CD4-positive, alpha-beta memory T cell (primary cell): ENCODE data around the gene CHEK2. TPM values are rescaled to one million over a fixed set of nuclear protein-coding genes. Genes with fewer than 3 reads are reported as not detected.
"Not testable (repeated sequence)": the region's sequence is repeated elsewhere in the genome, so short reads cannot be mapped to it uniquely, and the experiment has no call there.

Experiments
- CTCF ChIA-PET: fragments of 350-600 bp; sonication (Branson Sonifier 250); formaldehyde crosslinking; loops from one replicate; lab custom pipeline; 2021; ENCODE audit warnings: inconsistent platforms; ENCODE audit not compliant: partially characterized antibody; lab: Charles Lee
- POLR2A ChIA-PET: fragments of 350-600 bp; sonication (Branson Sonifier 250); formaldehyde crosslinking; loops from one replicate; lab custom pipeline; 2021; ENCODE audit not compliant: partially characterized antibody; lab: Charles Lee
- DNase-seq, 5 donors: peaks; one replicate each; pipeline versions ENCODE4 v3.0.0 to v3.0.0-alpha.2; 2020 to 2022; ENCODE audit warnings: mixed read lengths in 1 of 5
- H3K27ac ChIP-seq: one replicate; pipeline ENCODE4 v1.7.0; 2013; ENCODE audit warnings: low read depth, low read length
- H3K27me3 ChIP-seq: 2 replicates; pipeline ENCODE4 v1.7.0; 2013; ENCODE audit warnings: mild to moderate bottlenecking, low read length, moderate library complexity; ENCODE audit not compliant: insufficient read depth
- H3K36me3 ChIP-seq: 2 replicates; pipeline ENCODE4 v1.7.0; 2013; ENCODE audit warnings: mild to moderate bottlenecking, low read length, moderate library complexity; ENCODE audit not compliant: insufficient read depth
- H3K4me1 ChIP-seq: 2 replicates; pipeline ENCODE4 v1.7.0; 2013; ENCODE audit warnings: mild to moderate bottlenecking, low read length, moderate library complexity; ENCODE audit not compliant: insufficient read depth
- H3K4me3 ChIP-seq, 2 donors: one replicate each; pipeline ENCODE4 v1.7.0; 2013; ENCODE audit warnings: low read length in 2 of 2, mild to moderate bottlenecking in 1 of 2
- H3K9me3 ChIP-seq, 2 donors: one replicate each; pipeline ENCODE4 v1.7.0; 2013; ENCODE audit warnings: low read length in 2 of 2, control low read depth in 1 of 2; ENCODE audit not compliant: control insufficient read depth in 1 of 2
- H3K27ac Mint-ChIP-seq, 7 donors: one replicate each; pipeline ENCODE4 v1.8.0; 2020 to 2021; ENCODE audit warnings: mixed read lengths in 7 of 7, mild to moderate bottlenecking in 6 of 7, inconsistent platforms in 3 of 7, moderate library complexity in 3 of 7
- H3K27me3 Mint-ChIP-seq, 2 donors: one replicate each; pipeline ENCODE4 v1.8.0; 2020 to 2021; ENCODE audit warnings: mixed read lengths in 2 of 2
- H3K36me3 Mint-ChIP-seq, 2 donors: one replicate each; pipeline ENCODE4 v1.8.0; 2020 to 2021; ENCODE audit warnings: mixed read lengths in 2 of 2, inconsistent platforms in 1 of 2, mild to moderate bottlenecking in 1 of 2
- H3K4me1 Mint-ChIP-seq, 4 donors: one replicate each; pipeline ENCODE4 v1.8.0; 2020 to 2021; ENCODE audit warnings: mixed read lengths in 4 of 4, mild to moderate bottlenecking in 1 of 4
- H3K4me3 Mint-ChIP-seq, 8 donors: one replicate each; pipeline ENCODE4 v1.8.0; 2020 to 2021; ENCODE audit warnings: mixed read lengths in 8 of 8, mild to moderate bottlenecking in 7 of 8, moderate library complexity in 6 of 8, inconsistent platforms in 3 of 8
- H3K9me3 Mint-ChIP-seq, 8 donors: one replicate each; pipeline ENCODE4 v1.8.0; 2020 to 2021; ENCODE audit warnings: mixed read lengths in 8 of 8, mild to moderate bottlenecking in 5 of 8, inconsistent platforms in 3 of 8, moderate library complexity in 1 of 8
- intact Hi-C: fragments of 100-400 bp; cut with micrococcal nuclease; formaldehyde crosslinking; loops from one replicate; pipeline ENCODE4 v1.15.1; 2023
- polyA plus RNA-seq, 2 donors: library from polyadenylated mRNA; unstranded; fragments of 300-500 nt; fragmentation: Illumina TruSeq; gene quantifications; one replicate each; pipeline ENCODE4 v1.2.3, GENCODE V29; 2021
- total RNA-seq, 2 experiments: library from RNA; stranded (reverse); gene quantifications; one replicate each; pipeline ENCODE4 v1.2.3, GENCODE V29; 2021

Gene CHEK2
- total and polyA plus RNA-seq, 4 experiments from 2014 or later, result 4.6 to 16.4 (median 8.4) TPM

GRCh38 chr22:28711341-28711740, 30.3 kb downstream of the CHEK2 start:
- DNase-seq, result no peak
- Mint-ChIP-seq H3K9me3 (no peaks in the 10 kb centered on the region), H3K27ac (no peak overlapping the region), H3K4me3 (no peak overlapping the region), H3K36me3 (peaks cover 12 to 28% of the 10 kb centered on the region in 2 donors), H3K27me3 (no peaks in the 10 kb centered on the region), H3K4me1 (no peaks in the 10 kb centered on the region)
- Histone ChIP-seq H3K27me3 (no peaks in the 10 kb centered on the region), H3K9me3 (no peaks in the 10 kb centered on the region), H3K4me1 (no peaks in the 10 kb centered on the region), H3K36me3 (no peaks in the 10 kb centered on the region), H3K27ac (no peak overlapping the region), H3K4me3 (no peak overlapping the region)
- ChIA-PET POLR2A (no interaction called here), CTCF (no interaction called here)
- intact Hi-C loops, result no loop called here

DNA sequence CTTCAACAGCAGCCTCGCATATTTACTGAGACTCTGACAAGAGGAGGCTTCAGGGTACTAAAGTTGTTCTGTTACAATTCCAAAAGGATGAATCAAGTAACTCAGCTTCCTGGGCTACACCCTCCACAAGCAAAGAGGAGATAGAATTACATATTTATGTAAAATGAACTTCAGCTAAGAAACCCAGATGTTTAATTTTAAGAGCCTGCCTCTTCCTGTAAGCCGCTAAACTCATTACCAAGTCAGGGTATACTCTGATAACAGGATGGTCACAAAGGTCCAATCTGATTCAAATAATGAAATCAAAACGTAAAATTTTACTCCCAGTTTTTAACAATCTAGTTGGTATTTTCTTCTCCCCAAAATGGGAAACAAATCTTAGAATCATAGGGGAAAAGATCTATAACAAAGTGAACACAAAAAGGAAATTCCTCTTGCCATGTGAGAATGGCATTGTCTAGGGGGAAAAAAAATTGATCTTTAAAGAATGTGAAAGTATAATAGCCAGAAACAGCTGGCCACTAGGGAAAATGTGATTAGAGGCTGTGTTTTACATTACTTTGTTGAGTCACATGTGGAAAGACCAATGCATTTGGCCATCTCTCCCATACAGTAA, 30.9 kb downstream of the CHEK2 start:
- intact Hi-C loops, result no loop called here
- Mint-ChIP-seq H3K36me3 (peaks cover 12 to 28% of the 10 kb centered on the region in 2 donors), H3K4me3 (no peak overlapping the region), H3K9me3 (no peaks in the 10 kb centered on the region), H3K27me3 (no peaks in the 10 kb centered on the region), H3K4me1 (no peaks in the 10 kb centered on the region), H3K27ac (no peak overlapping the region)
- no peak for DNase-seq
- H3K36me3 ChIP-seq, result no peaks in the 10 kb centered on the region
- H3K9me3 ChIP-seq, result no peaks in the 10 kb centered on the region
- CTCF ChIA-PET, result interaction anchor here (0.6 kb wide), 1 partner anchor 26 kb away, joined by 3 read pairs; no protein-coding TSS in a partner anchor
- POLR2A ChIA-PET, result no interaction called here
- H3K27me3 ChIP-seq, result no peaks in the 10 kb centered on the region
- H3K4me3 ChIP-seq, result no peak overlapping the region
- H3K27ac ChIP-seq, result no peak overlapping the region
- H3K4me1 ChIP-seq, result no peaks in the 10 kb centered on the region

DNA sequence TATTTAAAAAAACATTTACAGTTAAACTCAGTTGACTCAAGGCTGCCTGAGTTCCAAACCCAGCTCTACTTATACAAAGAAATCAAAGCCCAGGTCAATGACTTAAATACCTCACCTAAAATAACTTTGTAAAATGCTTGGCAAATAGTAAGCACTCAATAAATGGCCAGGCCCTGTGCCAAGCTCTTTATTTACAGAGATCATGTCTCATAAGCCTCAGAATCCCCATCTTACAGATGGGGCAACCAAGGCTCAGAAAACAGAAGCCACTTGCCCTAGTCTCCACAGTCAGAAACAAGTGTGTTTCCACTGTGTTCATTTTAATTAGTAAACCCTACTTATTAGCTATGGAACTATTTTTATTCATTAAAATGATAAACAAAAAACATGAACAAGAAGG, 31.5 kb downstream of the CHEK2 start:
- Mint-ChIP-seq H3K27ac (no peak overlapping the region), H3K4me3 (no peak overlapping the region), H3K9me3 (no peaks in the 10 kb centered on the region), H3K27me3 (no peaks in the 10 kb centered on the region), H3K4me1 (no peaks in the 10 kb centered on the region), H3K36me3 (peaks cover 12 to 28% of the 10 kb centered on the region in 2 donors)
- intact Hi-C loops, result no loop called here
- Histone ChIP-seq H3K4me1 (no peaks in the 10 kb centered on the region), H3K9me3 (no peaks in the 10 kb centered on the region), H3K27me3 (no peaks in the 10 kb centered on the region), H3K4me3 (no peak overlapping the region), H3K27ac (no peak overlapping the region), H3K36me3 (no peaks in the 10 kb centered on the region)
- ChIA-PET CTCF (interaction anchor here (0.6 to 1.2 kb wide), 2 partner anchors 9 to 25 kb away, joined by 3 read pairs; no protein-coding TSS in a partner anchor), POLR2A (no interaction called here)
- no peak for DNase-seq

GRCh38 chr22:28706845-28707244, 34.8 kb downstream of the CHEK2 start:
- Mint-ChIP-seq H3K9me3 (no peaks in the 10 kb centered on the region), H3K27me3 (no peaks in the 10 kb centered on the region), H3K4me1 (no peaks in the 10 kb centered on the region), H3K36me3 (peaks cover 9 to 31% of the 10 kb centered on the region in 2 donors), H3K27ac (no peak overlapping the region), H3K4me3 (no peak overlapping the region)
- no peaks in the 10 kb centered on the region for H3K4me1 ChIP-seq
- no peaks in the 10 kb centered on the region for H3K9me3 ChIP-seq
- intact Hi-C loops, result no loop called here
- CTCF ChIA-PET, result no interaction called here
- POLR2A ChIA-PET, result no interaction called here
- no peak overlapping the region for H3K27ac ChIP-seq
- DNase-seq, result no peak
- no peaks in the 10 kb centered on the region for H3K27me3 ChIP-seq
- no peaks in the 10 kb centered on the region for H3K36me3 ChIP-seq
- no peak overlapping the region for H3K4me3 ChIP-seq

DNA sequence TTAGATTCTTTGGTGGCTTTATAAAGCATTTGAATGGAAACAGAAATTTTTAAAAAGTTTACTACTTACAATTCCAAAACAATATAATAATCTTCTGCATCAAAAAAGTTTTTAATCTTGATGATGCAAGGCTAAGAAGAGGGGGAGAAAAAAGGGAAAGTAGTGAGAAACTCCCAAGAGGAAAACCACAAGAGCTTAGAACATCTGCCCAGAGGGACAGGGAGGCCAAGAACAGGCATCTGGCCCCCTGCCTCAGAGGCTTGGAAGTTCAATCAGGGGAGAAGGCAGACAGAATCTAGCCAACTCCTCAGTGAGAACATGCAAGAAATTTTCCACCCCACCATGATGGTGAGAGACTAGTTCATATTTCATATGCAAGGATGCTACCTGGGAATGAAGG, 38.2 kb downstream of the CHEK2 start:
- Mint-ChIP-seq H3K27me3 (no peaks in the 10 kb centered on the region), H3K9me3 (no peaks in the 10 kb centered on the region), H3K36me3 (peaks cover 5 to 25% of the 10 kb centered on the region in 2 donors), H3K4me3 (no peak overlapping the region), H3K27ac (no peak overlapping the region), H3K4me1 (no peaks in the 10 kb centered on the region)
- H3K4me3 ChIP-seq, result no peak overlapping the region
- POLR2A ChIA-PET, result no interaction called here
- no peaks in the 10 kb centered on the region for H3K9me3 ChIP-seq
- H3K4me1 ChIP-seq, result no peaks in the 10 kb centered on the region
- H3K36me3 ChIP-seq, result no peaks in the 10 kb centered on the region
- no peak for DNase-seq
- intact Hi-C loops, result no loop called here
- H3K27ac ChIP-seq, result no peak overlapping the region
- CTCF ChIA-PET, result no interaction called here
- no peaks in the 10 kb centered on the region for H3K27me3 ChIP-seq

DNA sequence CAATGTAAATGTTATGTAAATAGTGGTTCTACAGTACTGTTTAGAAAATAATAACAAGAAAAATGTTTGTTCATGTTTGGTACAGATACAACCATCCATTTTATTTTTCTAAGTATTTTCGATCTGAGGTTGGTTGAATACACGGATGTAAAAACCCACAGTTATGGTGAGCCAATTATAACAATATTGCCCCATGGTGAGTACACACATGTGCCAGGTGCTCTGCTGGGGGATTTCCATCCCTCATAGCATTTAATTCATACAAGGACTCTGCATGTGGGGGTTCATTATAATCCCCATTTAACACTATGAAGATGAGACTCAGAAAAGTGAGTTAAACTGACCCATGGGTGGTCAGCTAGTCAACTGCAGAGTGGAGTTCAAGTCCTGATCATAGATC, 38.7 kb downstream of the CHEK2 start:
- Histone ChIP-seq H3K4me3 (no peak overlapping the region), H3K27me3 (no peaks in the 10 kb centered on the region), H3K4me1 (no peaks in the 10 kb centered on the region), H3K36me3 (no peaks in the 10 kb centered on the region), H3K27ac (no peak overlapping the region), H3K9me3 (no peaks in the 10 kb centered on the region)
- no peaks in the 10 kb centered on the region for H3K9me3 Mint-ChIP-seq
- H3K4me1 Mint-ChIP-seq, result no peaks in the 10 kb centered on the region
- no peak overlapping the region for H3K27ac Mint-ChIP-seq
- no peak overlapping the region for H3K4me3 Mint-ChIP-seq
- intact Hi-C loops, result no loop called here
- ChIA-PET CTCF (no interaction called here), POLR2A (no interaction called here)
- no peak for DNase-seq
- peaks cover 7 to 20% of the 10 kb centered on the region in 2 donors for H3K36me3 Mint-ChIP-seq
- H3K27me3 Mint-ChIP-seq, result no peaks in the 10 kb centered on the region

DNA sequence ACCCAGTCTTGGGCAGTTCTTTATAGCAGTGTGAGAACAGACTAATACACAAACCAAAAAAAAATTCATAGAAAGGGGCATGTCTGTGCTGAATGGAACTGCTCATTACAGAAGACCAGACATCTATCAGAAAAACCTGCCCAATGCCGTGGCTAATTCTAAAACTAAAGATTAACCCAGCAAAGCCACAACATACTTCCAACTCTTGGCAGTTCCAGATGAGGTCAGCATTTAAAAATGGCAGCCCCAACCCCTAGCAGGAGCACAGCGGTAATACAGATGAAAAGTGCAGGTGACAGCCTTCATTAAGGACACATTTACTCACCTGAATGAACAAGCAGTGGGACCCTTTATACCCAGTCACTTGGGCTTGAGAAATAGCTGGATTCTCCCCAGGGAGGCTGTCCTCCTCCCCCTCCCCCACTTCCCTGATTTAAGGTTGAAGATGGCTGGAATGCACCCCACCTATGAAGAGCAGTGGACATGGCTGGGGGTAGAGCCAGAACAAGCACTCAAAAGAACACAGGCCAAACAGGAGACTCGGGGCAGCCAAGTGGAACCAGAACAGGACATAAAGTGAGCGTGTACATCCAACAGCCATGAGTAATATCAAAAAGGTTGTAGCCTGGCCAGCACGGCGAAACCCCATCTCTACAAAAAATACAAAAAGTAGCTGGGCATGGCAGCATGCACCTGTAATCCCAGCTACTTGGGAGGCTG, 48.4 kb downstream of the CHEK2 start:
- intact Hi-C loops, H3K4me3 Mint-ChIP-seq, DNase-seq, H3K9me3 Mint-ChIP-seq, H3K27ac ChIP-seq, H3K9me3 ChIP-seq, POLR2A ChIA-PET, H3K4me1 Mint-ChIP-seq, CTCF ChIA-PET, H3K27me3 Mint-ChIP-seq, H3K36me3 ChIP-seq, H3K27me3 ChIP-seq, H3K4me1 ChIP-seq, H3K4me3 ChIP-seq: not testable (repeated sequence)
- peak overlapping the region in 1 of 7 donors; percentile 70 for H3K27ac Mint-ChIP-seq
- H3K36me3 Mint-ChIP-seq, result peaks cover 11 to 31% of the 10 kb centered on the region in 2 donors
